ENCODE measurements around the gene BTBD2. TPM values are rescaled to one million over a fixed set of nuclear protein-coding genes. Genes with fewer than 3 reads are reported as not detected.
"Not testable (repeated sequence)": the region's sequence is repeated elsewhere in the genome, so short reads cannot be mapped to it uniquely, and the experiment has no call there.

Gene BTBD2
- total RNA-seq, 1 donor from 2014 or later, result 65.7 TPM

GRCh38 chr19:1991018-1991913 is 24.2 kb downstream of the BTBD2 start:
- ATAC-seq (no peak), DNase-seq (ENCODE audit: low spot score) (no peak)
- intact Hi-C loops (cut with DNase I), result no loop called here

GRCh38 chr19:1990230-1991017 is 25.1 kb downstream of the BTBD2 start:
- intact Hi-C loops (cut with DNase I), result no loop called here
- ATAC-seq (no peak), DNase-seq (ENCODE audit: low spot score) (no peak)

GRCh38 chr19:1989513-1990229 is 25.8 kb downstream of the BTBD2 start:
- intact Hi-C loops (cut with DNase I), result no loop called here
- DNase-seq (ENCODE audit: low spot score) (no peak), ATAC-seq (no peak)

DNA sequence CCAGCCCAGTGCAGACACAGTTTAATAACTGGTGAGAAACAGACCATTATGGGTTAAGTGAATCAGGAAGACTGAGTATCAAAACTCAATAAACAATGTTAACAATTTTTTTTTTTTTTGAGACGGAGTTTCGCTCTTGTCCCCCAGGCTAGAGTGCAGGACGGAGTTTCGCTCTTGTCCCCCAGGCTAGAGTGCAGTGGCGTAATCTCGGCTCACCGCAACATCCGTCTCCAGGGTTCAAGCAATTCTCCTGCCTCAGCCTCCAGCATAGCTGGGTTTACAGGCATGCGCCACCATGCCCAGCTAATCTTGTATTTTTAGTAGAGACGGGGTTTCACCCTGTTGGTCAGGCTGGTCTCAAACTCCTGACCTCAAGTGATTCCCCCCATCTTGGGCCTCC is 27.1 kb downstream of the BTBD2 start:
- ATAC-seq; DNase-seq (ENCODE audit: low spot score); intact Hi-C loops (cut with DNase I): not testable (repeated sequence)

GRCh38 chr19:1987197-1988187 is 28.0 kb downstream of the BTBD2 start:
- ATAC-seq, result peak; percentile 18
- intact Hi-C loops (cut with DNase I), result no loop called here
- no peak for DNase-seq (ENCODE audit: low spot score)

DNA sequence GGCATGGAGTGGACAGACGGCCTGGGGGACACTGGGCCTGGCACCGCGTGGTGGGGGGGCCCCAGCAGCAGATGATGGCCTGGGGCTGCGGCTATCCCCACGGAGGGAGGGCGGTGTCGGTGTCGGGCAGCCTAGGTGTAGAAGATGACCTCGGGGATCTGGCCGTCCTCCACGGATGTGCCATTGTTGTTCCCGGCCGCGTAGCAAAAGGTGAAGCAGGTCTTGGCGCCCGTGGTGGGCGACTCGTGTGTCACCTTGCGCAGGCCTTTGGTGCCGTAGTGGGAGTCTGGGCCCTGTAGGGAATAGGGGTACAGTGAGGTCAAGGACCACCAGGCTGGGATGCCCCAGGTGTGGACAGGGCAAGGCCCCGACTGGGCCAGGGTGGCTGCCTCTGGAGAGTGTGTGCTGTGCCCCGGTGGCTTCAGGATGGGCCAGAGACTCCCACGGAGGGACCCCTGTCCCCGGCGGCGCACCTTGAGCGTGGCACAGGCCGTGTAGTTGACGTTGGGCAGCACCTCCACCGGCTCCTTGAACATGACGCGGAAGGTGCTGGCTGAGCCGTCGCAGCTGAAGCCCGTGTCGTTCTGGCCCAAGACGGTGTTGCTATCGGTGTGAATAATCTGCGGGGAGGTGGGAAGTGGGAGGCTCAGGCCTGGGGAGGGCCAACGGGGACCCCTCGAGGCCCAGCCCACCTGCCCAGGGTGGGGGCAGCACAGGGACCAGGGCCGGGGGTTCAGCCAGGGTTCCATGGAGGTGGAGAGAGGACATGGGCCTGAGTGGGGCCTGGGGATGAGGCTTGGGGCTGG is 29.0 kb downstream of the BTBD2 start:
- DNase-seq (ENCODE audit: low spot score), result no peak
- peak; percentile 8 for ATAC-seq

GRCh38 chr19:1985588-1986356 is 29.7 kb downstream of the BTBD2 start:
- ATAC-seq (peak; percentile 19), DNase-seq (ENCODE audit: low spot score) (no peak)
- intact Hi-C loops (cut with DNase I), result no loop called here

More for the DNA sequence above, 29.0 kb downstream of the BTBD2 start:
- intact Hi-C loops (cut with DNase I), result no loop called here

GRCh38 chr19:1984357-1984756 is 31.2 kb downstream of the BTBD2 start:
- intact Hi-C loops (cut with DNase I), result no loop called here
- no peak for DNase-seq (ENCODE audit: low spot score)
- no peak for ATAC-seq

DNA sequence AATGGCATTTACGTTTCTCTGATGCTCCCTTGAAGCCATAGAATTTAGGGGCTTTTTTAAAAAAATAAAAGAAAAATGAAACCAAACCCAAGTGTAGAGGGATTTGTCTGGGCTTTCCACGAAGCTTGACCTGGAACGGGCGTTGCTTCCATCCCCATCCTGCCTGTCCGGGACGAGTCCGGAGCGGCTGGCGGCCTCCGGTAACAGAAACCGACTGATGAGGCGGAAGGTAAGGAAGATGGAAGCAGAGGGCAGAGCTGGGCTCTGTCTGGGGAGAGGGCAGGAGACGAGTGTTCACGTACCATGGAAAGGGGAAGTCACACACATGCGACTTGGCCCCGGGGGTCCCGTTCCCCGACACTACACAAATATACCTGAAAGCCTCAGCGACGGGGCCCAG is 34.3 kb downstream of the BTBD2 start:
- intact Hi-C loops (cut with DNase I), result no loop called here
- DNase-seq (ENCODE audit: low spot score) (no peak), ATAC-seq (no peak)

DNA sequence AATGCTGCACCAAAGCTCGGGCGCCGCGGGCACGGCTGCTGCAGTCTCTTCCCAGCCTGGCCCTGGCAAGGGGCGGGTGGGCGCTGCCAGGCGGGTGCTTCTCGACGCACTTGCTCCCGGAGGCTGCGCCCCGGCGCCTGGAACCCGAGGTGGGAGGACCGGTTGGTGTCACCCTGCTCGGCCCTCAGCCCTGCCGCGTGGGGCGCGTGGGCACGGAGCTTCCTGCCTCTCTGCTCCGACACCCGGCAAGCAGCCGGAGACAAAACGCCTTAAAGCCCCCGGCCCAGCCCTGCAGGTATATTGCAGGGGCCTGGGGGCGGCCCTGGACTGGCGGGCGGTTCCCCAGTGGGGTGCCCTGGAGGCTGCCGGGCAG is 34.7 kb downstream of the BTBD2 start:
- ATAC-seq (peak; percentile 25), DNase-seq (ENCODE audit: low spot score) (no peak)
- intact Hi-C loops (cut with DNase I), result no loop called here

DNA sequence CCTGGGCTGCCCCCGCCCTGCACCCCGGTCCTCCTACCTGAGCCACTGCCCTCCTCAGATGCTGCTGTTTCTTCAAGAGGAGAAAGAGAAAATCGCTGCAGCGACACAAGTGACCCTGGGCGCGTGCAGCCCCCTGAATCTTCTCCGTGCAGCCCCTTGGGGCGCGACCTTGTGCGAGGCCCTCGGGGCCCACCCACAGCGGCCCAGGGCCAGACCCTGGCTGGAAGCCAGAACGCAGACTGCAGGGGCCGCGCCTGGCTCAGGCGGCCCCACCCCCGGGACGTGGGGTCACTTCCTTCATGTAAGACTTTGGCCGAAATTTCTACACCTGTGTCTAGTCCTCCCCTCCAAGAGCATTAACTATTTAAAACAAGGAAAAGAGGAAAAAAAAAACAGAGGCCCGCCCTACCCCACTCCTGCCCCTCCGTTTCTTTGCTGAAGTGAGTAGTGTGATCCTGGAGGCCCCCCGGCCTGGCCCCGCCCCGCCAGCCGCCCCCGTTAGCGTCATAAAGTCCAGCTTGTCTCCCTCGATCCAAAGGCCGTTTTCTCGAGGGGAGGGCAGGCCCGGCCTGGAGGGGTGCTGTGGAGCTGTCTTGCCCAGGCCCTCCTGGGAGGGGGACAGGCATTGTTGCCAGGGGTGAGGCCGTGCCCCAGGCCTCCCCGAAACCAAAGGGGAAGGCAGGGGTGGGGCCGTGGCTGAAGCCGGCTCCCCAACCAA is 35.3 kb downstream of the BTBD2 start:
- ATAC-seq (peak; percentile 31), DNase-seq (ENCODE audit: low spot score) (no peak)
- intact Hi-C loops (cut with DNase I), result no loop called here

DNA sequence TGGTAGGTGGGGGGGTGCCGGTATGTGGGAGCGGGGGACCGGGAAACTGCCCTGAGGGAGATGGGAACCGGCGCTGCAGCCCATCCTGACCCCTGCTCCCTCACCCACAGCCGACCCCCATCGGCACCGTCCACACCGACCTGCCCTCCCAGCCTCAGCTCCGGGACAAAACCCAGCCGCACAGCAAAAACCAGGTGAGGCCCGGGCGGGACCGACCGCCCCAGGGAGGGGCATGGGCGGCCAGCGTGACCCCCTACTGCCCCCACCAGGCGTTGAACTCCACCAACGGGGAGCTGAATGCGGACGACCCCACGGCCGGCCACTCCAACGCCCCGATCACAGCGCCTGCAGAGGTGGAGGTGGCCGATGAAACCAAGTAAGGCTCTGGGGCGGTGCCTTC is 35.9 kb downstream of the BTBD2 start:
- ATAC-seq (no peak), DNase-seq (ENCODE audit: low spot score) (no peak)
- intact Hi-C loops (cut with DNase I), result no loop called here

GRCh38 chr19:1979017-1979416 is 36.5 kb downstream of the BTBD2 start:
- DNase-seq (ENCODE audit: low spot score), result no peak
- ATAC-seq, result no peak
- intact Hi-C loops (cut with DNase I), result no loop called here

- intact Hi-C loops (cut with DNase I), result no loop called here
- DNase-seq (ENCODE audit: low spot score) (no peak), ATAC-seq (no peak)
Observed at GRCh38 chr19:1978346-1978894, 37.1 kb downstream of the BTBD2 start.

- no peak for DNase-seq (ENCODE audit: low spot score)
- intact Hi-C loops (cut with DNase I), result no loop called here
- ATAC-seq, result no peak
Observed at GRCh38 chr19:1977120-1977519, 38.4 kb downstream of the BTBD2 start.

DNA sequence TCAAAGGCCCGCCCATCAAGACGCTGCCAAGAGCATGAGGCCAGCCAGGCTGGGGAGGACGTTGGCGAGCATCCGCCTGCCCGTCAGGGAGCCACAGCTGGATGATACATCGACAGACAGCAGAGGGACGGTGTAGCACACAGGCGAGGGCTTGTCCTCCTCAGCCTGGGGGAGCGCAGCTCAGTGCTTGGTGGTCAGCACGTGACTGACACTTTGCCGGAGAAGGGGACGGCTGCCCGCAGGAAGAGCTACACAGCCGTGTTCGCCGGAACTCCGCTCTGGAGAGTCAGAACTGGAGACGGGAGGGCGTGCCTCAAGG is 40.4 kb downstream of the BTBD2 start:
- DNase-seq (ENCODE audit: low spot score) (no peak), ATAC-seq (no peak)
- intact Hi-C loops (cut with DNase I), result no loop called here
